SW480 (cell line): ENCODE results near the gene TEX101.
A peak's percentile ranks its signal among the peaks of the same experiment; 100 is the strongest.
"Not testable (repeated sequence)": the region's sequence is repeated elsewhere in the genome, so short reads cannot be mapped to it uniquely, and the experiment has no call there.

ENCODE experiments used
- DNase-seq: peaks from one replicate; pipeline ENCODE4 v3.0.0-alpha.2; 2016; ENCODE audit warnings: low spot score

Gene TEX101

GRCh38 chr19:43414554-43414953 lies at the start of gene TEX101:
Gene TEX101, plus strand, starts transcription at chr19:43414890. Its CDS starts 1,030 bp downstream, at chr19:43415920.
- no peak for DNase-seq

- not testable (repeated sequence) for DNase-seq
Observed at GRCh38 chr19:43365677-43366076, 49.0 kb upstream of the TEX101 start.

DNA sequence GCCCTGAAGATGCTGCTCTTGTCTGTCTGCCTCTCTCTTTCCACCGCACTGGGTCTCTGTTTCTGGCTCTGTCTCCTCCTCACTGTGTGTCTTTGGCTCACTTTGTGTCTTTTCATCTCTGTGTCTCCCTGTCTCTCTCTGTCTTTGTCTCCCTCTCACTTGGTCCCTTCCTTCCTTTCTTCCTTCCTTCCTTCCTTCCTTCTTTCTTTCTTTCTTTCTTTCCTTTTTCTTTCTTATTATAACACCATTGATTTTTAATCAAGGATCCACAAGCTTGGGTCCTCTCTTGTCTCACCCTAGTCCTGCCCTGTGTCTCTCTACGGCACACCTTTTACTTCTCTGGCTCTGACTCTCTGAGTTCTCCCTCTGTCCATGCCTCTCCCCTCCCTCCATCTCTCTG lies 46.9 kb upstream of the TEX101 start:
- DNase-seq: no peak

- peak; percentile 89 for DNase-seq
Observed at GRCh38 chr19:43368897-43369296, 45.8 kb upstream of the TEX101 start.

GRCh38 chr19:43371909-43372308 lies 42.8 kb upstream of the TEX101 start:
- DNase-seq: no peak

DNA sequence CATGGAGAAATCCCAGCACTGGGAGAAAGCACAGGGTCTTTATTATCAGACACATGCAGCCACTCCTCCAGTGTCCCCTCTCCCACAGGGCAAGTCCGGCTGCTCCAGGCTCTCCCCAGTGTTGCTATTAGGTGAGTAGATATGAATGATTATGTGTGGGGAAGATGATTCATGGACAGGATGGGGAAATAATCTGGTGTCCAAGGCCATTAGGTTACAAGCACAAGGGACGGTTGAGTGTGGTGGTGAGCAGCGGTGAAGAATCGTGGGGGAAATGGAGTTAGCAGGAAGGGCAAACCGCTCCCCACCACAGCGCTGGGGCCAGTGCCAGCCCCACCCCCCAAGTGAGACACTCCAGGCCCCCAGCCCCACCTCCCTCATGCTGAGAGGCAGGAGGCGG lies 42.2 kb upstream of the TEX101 start:
- DNase-seq: no peak

- DNase-seq: not testable (repeated sequence)
Observed at GRCh38 chr19:43377624-43378023, 37.1 kb upstream of the TEX101 start.

GRCh38 chr19:43380008-43380407 lies 34.7 kb upstream of the TEX101 start:
- DNase-seq: no peak

DNA sequence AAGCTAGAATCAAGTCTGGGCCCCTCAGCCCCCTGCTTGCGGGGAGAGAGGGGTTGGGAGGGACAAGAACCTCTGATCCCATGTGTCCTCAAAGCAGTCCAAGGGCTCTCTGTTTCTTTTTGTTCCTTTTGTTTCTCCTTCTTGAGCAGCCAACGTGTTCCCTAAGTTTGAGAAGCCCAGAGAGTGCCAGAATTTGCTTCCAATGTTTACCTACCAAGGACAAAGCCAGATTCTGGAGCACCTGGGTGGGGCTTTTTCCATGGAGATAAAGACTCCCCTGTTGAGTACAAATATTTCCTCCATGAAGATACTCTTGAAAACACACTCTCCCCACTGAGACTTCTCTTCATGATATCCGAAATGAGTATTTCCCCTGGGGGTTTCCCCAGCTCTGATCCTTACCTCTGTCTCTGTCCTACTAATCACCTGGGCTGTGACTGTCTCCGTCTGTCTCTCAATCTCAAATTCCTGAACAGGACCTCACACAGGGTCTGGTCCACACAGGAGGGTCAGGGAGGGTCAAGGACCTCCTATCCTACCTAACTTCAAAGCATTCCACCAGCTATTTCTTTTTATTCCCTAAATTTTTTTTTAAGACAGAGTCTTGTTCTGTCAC lies 33.8 kb upstream of the TEX101 start:
- DNase-seq: no peak

DNA sequence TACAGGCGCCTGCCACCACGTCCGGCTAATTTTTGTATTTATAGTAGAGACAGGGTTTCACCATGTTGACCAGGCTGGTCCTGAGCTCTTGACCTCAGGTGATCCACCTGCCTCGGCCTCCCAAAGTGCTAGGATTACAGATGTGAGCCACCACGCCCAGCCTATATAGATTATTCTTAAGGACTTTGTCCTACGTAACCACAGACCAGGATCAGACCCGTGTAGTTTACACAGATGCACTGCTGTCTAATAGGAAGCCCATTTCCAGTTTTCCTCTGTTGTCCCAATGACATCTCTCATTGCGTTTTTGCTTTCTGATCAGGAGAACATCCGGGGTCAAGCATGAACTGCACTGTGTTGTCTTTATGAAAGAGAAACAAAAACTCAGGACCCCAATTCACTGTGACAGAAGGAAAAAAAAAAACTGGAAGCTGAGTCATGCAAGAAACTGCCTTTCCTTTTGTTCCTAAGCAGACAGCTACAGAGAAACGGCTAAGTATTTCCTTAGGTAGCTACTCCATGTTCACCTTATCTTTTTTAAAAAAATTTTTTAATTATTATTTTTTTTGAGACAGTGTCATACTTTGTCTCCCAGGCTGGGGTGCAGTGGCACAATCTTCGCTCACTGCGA lies 32.0 kb upstream of the TEX101 start:
- DNase-seq: not testable (repeated sequence)

GRCh38 chr19:43383254-43383653 lies 31.4 kb upstream of the TEX101 start:
- DNase-seq: not testable (repeated sequence)

GRCh38 chr19:43383759-43384158 lies 30.9 kb upstream of the TEX101 start:
- not testable (repeated sequence) for DNase-seq

- peak; percentile 30 for DNase-seq
Observed at GRCh38 chr19:43390903-43391551, 23.7 kb upstream of the TEX101 start.

DNA sequence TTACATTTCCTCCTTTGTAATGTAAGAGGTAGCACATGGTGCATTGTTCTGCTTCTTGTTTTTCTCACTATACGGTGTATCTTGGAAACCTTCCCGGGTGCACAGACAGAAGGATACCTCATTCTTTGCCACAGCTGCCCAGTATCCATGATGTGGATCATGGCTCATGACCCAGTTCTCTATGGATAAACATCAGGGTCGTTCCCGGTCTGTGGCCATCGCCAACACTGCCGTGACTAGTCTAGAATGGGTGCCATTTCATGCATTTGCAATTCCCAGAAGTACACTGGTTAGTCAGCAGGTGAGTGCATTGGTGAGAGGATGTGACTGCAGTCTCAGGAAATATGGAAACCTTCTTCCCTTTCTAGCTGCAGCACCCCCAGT lies 23.1 kb upstream of the TEX101 start:
- DNase-seq: not testable (repeated sequence)

GRCh38 chr19:43393501-43393900 lies 21.2 kb upstream of the TEX101 start:
- DNase-seq: not testable (repeated sequence)

GRCh38 chr19:43395561-43395960 lies 19.1 kb upstream of the TEX101 start:
- no peak for DNase-seq

DNA sequence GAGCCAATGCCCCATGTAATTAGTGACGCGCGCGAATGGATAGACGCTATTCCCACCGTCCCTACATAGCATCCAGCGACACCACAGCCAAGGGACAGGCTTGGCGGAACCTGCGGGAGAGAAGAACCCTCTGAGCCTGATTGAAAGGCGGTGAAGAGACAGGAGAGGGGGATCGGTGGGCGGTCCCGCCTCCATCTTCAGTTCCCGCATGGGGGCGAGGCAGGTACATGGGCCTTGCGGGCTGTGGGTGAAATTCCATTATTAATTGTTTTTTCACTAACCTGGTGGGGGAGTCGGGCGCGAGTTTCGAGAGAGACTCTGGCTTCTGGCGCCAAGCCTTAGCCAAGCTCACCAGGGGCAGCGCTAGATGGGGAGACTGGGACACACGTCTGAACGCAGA lies 8.4 kb upstream of the TEX101 start:
- no peak for DNase-seq

- DNase-seq: no peak
Observed at GRCh38 chr19:43407416-43408005, 7.2 kb upstream of the TEX101 start.

- no peak for DNase-seq
Observed at GRCh38 chr19:43408043-43408442, 6.6 kb upstream of the TEX101 start.

DNA sequence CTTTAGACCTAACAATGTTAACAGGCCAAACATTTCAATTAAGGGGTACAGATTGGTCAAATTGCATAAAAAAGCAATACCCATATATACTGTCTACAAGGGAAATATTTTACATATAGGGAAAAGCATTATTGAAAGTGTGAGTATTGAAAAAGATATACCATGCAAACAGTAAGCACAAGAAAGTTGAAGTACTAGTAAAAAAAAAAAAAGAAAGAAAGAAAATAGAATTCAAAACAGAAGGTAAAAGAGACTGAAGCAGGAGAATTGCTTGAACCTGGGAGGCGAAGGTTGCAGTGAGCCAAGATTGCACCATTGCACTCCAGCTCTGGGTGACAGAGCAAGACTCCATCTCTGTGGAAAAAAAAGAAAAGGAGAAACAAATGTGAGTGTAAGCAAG lies 5.3 kb upstream of the TEX101 start:
- no peak for DNase-seq

- no peak for DNase-seq
Observed at GRCh38 chr19:43412441-43412840, 2.2 kb upstream of the TEX101 start.

- peak; percentile 19 for DNase-seq
Observed at GRCh38 chr19:43416951-43417623, 2.4 kb downstream of the TEX101 start.

DNA sequence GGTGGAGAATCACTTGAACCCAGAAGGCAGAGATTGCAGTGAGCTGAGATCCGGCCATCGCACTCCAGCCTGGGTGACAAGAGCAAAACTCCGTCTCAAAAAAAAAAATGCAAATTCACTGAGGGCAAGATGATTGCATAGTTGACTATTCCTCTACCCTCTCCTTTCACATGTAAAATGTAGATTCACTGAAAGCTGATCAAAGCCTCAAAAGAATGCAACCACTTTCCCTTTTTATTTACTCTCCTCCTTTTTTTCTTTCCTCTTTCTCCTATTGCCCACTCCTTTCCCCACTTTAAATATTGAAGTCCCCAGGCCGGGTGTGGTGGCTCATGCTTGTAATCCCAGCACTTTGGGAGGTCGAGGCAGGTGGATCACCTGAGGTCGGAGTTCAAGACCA lies 6.3 kb downstream of the TEX101 start:
- no peak for DNase-seq
